ENCODE data around the gene CFDP1. TPM values are rescaled to one million over a fixed set of nuclear protein-coding genes. Genes with fewer than 3 reads are reported as not detected.

CFDP1 gene
- total and polyA plus RNA-seq, 2 of the 13 experiments (the other 11 are each of a cell fraction or from before 2014, with no cell fraction given), result 78.6 to 153 TPM

DNA sequence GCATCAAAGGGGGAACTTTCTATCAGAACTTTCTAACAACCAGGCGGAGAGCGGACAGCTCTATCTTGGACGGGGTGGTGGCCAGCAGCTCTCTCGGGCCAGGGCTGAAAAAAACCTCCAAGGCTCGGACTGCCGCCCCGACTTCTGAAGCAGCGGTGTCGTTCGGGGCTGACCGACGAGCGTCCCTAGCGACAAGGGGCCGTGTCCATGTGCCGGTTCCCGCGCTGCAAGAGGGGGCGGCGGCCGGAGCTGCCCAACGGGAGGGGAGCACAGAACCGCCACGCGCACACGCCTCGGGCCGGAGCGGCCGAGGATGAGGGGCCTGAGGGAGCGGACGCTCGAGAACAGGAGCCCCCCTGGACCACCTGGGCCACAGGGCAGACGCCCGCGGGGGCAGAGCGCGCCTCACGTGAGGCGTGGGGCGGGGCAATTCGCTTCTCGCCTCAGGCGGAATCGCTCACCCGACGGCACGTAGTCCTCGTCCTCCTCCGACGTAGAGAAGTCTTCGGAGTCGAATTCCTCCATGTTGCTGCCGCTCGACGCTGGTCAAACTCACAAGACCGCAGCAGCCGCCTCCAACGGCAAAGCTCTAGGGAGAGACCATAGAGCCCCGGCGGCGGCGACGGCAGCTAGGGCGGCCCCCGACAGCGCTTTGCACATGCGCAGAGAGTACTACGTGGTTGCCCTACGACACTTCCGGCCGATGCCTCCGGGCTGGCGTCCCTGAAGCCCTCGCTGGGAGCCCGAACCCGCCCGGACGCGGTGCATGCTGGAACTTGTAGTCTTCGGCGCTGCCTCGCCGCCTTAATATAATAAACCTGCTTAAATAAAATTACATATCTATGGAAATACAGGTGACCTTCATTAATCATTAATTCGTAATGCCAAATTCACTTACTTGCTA, at the start of gene CFDP1 (continued):
- TF ChIP-seq, protein P1, sequence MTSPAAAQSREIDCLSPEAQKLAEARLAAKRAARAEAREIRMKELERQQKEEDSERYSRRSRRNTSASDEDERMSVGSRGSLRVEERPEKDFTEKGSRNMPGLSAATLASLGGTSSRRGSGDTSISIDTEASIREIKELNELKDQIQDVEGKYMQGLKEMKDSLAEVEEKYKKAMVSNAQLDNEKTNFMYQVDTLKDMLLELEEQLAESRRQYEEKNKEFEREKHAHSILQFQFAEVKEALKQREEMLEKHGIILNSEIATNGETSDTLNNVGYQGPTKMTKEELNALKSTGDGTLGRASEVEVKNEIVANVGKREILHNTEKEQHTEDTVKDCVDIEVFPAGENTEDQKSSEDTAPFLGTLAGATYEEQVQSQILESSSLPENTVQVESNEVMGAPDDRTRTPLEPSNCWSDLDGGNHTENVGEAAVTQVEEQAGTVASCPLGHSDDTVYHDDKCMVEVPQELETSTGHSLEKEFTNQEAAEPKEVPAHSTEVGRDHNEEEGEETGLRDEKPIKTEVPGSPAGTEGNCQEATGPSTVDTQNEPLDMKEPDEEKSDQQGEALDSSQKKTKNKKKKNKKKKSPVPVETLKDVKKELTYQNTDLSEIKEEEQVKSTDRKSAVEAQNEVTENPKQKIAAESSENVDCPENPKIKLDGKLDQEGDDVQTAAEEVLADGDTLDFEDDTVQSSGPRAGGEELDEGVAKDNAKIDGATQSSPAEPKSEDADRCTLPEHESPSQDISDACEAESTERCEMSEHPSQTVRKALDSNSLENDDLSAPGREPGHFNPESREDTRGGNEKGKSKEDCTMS (CRISPR knock-in tag; conservative IDR thresholded peaks at IDR 0.05), result no peak
- TF ChIP-seq, protein P2, sequence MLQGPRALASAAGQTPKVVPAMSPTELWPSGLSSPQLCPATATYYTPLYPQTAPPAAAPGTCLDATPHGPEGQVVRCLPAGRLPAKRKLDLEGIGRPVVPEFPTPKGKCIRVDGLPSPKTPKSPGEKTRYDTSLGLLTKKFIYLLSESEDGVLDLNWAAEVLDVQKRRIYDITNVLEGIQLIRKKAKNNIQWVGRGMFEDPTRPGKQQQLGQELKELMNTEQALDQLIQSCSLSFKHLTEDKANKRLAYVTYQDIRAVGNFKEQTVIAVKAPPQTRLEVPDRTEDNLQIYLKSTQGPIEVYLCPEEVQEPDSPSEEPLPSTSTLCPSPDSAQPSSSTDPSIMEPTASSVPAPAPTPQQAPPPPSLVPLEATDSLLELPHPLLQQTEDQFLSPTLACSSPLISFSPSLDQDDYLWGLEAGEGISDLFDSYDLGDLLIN (CRISPR knock-in tag; IDR thresholded peaks at IDR 0.05; ENCODE audit: borderline replicate concordance), result peak; percentile 16; the same call in 1 of the 2 replicates
- TF ChIP-seq NBN (conservative IDR thresholded peaks at IDR 0.05) (no peak), ZNF326 (CRISPR knock-in tag; IDR thresholded peaks at IDR 0.05; ENCODE audit: borderline replicate concordance) (no peak), ZNF468 (CRISPR knock-in tag; IDR thresholded peaks at IDR 0.05) (peak; percentile 89; the same call in 1 of the 2 replicates), KLF13 (CRISPR knock-in tag; IDR thresholded peaks at IDR 0.05) (peak; percentile 70; the same call in 1 of the 2 replicates), NR2C2 (CRISPR knock-in tag; IDR thresholded peaks at IDR 0.05; ENCODE audit: borderline replicate concordance) (peak; percentile 62), MATR3 (CRISPR knock-in tag; IDR thresholded peaks at IDR 0.05) (no peak), ZSCAN31 (CRISPR knock-in tag; IDR thresholded peaks at IDR 0.05; ENCODE audit: low read depth) (peak; percentile 71), ZNF674 (CRISPR knock-in tag; IDR thresholded peaks at IDR 0.05; ENCODE audit: low read depth) (no peak), EP300 (IDR thresholded peaks at IDR 0.05; ENCODE audit: low read depth in 2 of 2, low read length in 2 of 2) (peak in 1 of 2 experiments; percentile 11; a peak in 1 of 4 replicates), EP300 (CRISPR knock-in tag; IDR thresholded peaks at IDR 0.05; ENCODE audit: borderline replicate concordance) (0 out of 2 replicates have a peak, but pooled peaks have one; percentile 8), ZNF839 (CRISPR knock-in tag; IDR thresholded peaks at IDR 0.05; ENCODE audit: borderline replicate concordance) (peak; percentile 90), ZNF10 (CRISPR knock-in tag; IDR thresholded peaks at IDR 0.05; ENCODE audit: borderline replicate concordance, low read depth) (no peak), TBP (CRISPR knock-in tag; IDR thresholded peaks at IDR 0.05) (no peak), ZNF589 (CRISPR knock-in tag; conservative IDR thresholded peaks at IDR 0.05) (peak; percentile 96)
- TF ChIP-seq, protein P3, sequence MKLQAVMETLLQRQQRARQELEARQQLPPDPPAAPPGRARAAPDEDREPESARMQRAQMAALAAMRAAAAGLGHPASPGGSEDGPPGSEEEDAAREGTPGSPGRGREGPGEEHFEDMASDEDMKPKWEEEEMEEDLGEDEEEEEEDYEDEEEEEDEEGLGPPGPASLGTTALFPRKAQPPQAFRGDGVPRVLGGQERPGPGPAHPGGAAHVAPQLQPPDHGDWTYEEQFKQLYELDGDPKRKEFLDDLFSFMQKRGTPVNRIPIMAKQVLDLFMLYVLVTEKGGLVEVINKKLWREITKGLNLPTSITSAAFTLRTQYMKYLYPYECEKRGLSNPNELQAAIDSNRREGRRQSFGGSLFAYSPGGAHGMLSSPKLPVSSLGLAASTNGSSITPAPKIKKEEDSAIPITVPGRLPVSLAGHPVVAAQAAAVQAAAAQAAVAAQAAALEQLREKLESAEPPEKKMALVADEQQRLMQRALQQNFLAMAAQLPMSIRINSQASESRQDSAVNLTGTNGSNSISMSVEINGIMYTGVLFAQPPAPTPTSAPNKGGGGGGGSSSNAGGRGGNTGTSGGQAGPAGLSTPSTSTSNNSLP (IDR thresholded peaks at IDR 0.05; ENCODE audit: low read depth, low read length), result no peak
- TF ChIP-seq, protein P4, sequence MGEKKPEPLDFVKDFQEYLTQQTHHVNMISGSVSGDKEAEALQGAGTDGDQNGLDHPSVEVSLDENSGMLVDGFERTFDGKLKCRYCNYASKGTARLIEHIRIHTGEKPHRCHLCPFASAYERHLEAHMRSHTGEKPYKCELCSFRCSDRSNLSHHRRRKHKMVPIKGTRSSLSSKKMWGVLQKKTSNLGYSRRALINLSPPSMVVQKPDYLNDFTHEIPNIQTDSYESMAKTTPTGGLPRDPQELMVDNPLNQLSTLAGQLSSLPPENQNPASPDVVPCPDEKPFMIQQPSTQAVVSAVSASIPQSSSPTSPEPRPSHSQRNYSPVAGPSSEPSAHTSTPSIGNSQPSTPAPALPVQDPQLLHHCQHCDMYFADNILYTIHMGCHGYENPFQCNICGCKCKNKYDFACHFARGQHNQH (CRISPR knock-in tag; IDR thresholded peaks at IDR 0.05), result peak; percentile 89
- TF ChIP-seq, protein P5, sequence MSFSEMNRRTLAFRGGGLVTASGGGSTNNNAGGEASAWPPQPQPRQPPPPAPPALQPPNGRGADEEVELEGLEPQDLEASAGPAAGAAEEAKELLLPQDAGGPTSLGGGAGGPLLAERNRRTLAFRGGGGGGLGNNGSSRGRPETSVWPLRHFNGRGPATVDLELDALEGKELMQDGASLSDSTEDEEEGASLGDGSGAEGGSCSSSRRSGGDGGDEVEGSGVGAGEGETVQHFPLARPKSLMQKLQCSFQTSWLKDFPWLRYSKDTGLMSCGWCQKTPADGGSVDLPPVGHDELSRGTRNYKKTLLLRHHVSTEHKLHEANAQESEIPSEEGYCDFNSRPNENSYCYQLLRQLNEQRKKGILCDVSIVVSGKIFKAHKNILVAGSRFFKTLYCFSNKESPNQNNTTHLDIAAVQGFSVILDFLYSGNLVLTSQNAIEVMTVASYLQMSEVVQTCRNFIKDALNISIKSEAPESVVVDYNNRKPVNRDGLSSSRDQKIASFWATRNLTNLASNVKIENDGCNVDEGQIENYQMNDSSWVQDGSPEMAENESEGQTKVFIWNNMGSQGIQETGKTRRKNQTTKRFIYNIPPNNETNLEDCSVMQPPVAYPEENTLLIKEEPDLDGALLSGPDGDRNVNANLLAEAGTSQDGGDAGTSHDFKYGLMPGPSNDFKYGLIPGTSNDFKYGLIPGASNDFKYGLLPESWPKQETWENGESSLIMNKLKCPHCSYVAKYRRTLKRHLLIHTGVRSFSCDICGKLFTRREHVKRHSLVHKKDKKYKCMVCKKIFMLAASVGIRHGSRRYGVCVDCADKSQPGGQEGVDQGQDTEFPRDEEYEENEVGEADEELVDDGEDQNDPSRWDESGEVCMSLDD (CRISPR knock-in tag; IDR thresholded peaks at IDR 0.05; ENCODE audit: borderline replicate concordance), result 0 out of 2 replicates have a peak, but pooled peaks have one; percentile 33

Data from HepG2 (cell line).